HG03432 (cell line): ENCODE data around the gene GPR137B.

Experiments used
- ATAC-seq: cut with Tn5 transposase; IDR thresholded peaks from one replicate; pipeline ENCODE4 v1.9.1; 2021; ENCODE audit warnings: mild to moderate bottlenecking, moderate library complexity; ENCODE audit not compliant: unreplicated experiment

The GPR137B gene

GRCh38 chr1:236113324-236114032 lies 28.9 kb upstream of the GPR137B start:
- no peak for ATAC-seq

- ATAC-seq: no peak
Observed at GRCh38 chr1:236114076-236114747, 28.1 kb upstream of the GPR137B start.

GRCh38 chr1:236117710-236118109 lies 24.6 kb upstream of the GPR137B start:
- ATAC-seq: no peak

- no peak for ATAC-seq
Observed at GRCh38 chr1:236119943-236120484, 22.3 kb upstream of the GPR137B start.

GRCh38 chr1:236120721-236121153 lies 21.6 kb upstream of the GPR137B start:
- ATAC-seq: peak; percentile 61

GRCh38 chr1:236122176-236122575 lies 20.2 kb upstream of the GPR137B start:
- ATAC-seq: peak; percentile 71

- ATAC-seq: no peak
Observed at GRCh38 chr1:236123563-236123962, 18.8 kb upstream of the GPR137B start.

GRCh38 chr1:236124965-236125364 lies 17.4 kb upstream of the GPR137B start:
- ATAC-seq: no peak

GRCh38 chr1:236127045-236127444 lies 15.3 kb upstream of the GPR137B start:
- no peak for ATAC-seq

- no peak for ATAC-seq
Observed at GRCh38 chr1:236128646-236129178, 13.6 kb upstream of the GPR137B start.

GRCh38 chr1:236129306-236129705 lies 13.0 kb upstream of the GPR137B start:
- ATAC-seq: no peak

- ATAC-seq: no peak
Observed at GRCh38 chr1:236130372-236130771, 12.0 kb upstream of the GPR137B start.

GRCh38 chr1:236131916-236132315 lies 10.4 kb upstream of the GPR137B start:
- ATAC-seq: no peak

- ATAC-seq: no peak
Observed at GRCh38 chr1:236132420-236133046, 9.8 kb upstream of the GPR137B start.

GRCh38 chr1:236133339-236133738 lies 9.0 kb upstream of the GPR137B start:
- no peak for ATAC-seq

- no peak for ATAC-seq
Observed at GRCh38 chr1:236133802-236134201, 8.5 kb upstream of the GPR137B start.

GRCh38 chr1:236137285-236137852 lies 5.0 kb upstream of the GPR137B start:
- ATAC-seq: no peak

- ATAC-seq: no peak
Observed at GRCh38 chr1:236139495-236139894, 2.8 kb upstream of the GPR137B start.

GRCh38 chr1:236140705-236141446 lies 1.5 kb upstream of the GPR137B start:
- no peak for ATAC-seq

- peak; percentile 37 for ATAC-seq
Observed at GRCh38 chr1:236141447-236142252, 689 bp upstream of the GPR137B start.
